Brain pericyte (primary cell): ENCODE results near the gene TNIK.
"Not testable (repeated sequence)": the region's sequence is repeated elsewhere in the genome, so short reads cannot be mapped to it uniquely, and the experiment has no call there.

Source experiments
- DNase-seq: peaks from one replicate; pipeline ENCODE4 v3.0.0-alpha.2; 2012; ENCODE audit warnings: low read depth, low spot score

Gene TNIK

GRCh38 chr3:171469376-171469775 lies 9.2 kb upstream of the TNIK start:
- no peak for DNase-seq

GRCh38 chr3:171468296-171468906 lies 8.2 kb upstream of the TNIK start:
- no peak for DNase-seq

GRCh38 chr3:171465763-171466162 lies 5.6 kb upstream of the TNIK start:
- DNase-seq: no peak

GRCh38 chr3:171464462-171464861 lies 4.3 kb upstream of the TNIK start:
- DNase-seq: no peak

GRCh38 chr3:171462224-171462623 lies 2.0 kb upstream of the TNIK start:
- DNase-seq: no peak

- no peak for DNase-seq
These were observed 1.3 kb upstream of the TNIK start for GRCh38 chr3:171461525-171461917.

GRCh38 chr3:171460725-171461524 lies 720 bp upstream of the TNIK start:
- no peak for DNase-seq

GRCh38 chr3:171459137-171459941 lies 866 bp downstream of the TNIK start:
- DNase-seq: no peak

GRCh38 chr3:171458864-171459136 lies 1.4 kb downstream of the TNIK start:
- DNase-seq: no peak

GRCh38 chr3:171458071-171458863 lies 1.9 kb downstream of the TNIK start:
- DNase-seq: no peak

- DNase-seq: no peak
These were observed 2.6 kb downstream of the TNIK start for GRCh38 chr3:171457607-171458061.

GRCh38 chr3:171456765-171457606 lies 3.2 kb downstream of the TNIK start:
- no peak for DNase-seq

- no peak for DNase-seq
These were observed 4.3 kb downstream of the TNIK start for GRCh38 chr3:171455603-171456550.

- no peak for DNase-seq
These were observed 6.2 kb downstream of the TNIK start for GRCh38 chr3:171454041-171454440.

GRCh38 chr3:171453180-171453886 lies 6.9 kb downstream of the TNIK start:
- no peak for DNase-seq

GRCh38 chr3:171452328-171452727 lies 7.9 kb downstream of the TNIK start:
- DNase-seq: no peak

- DNase-seq: no peak
These were observed 8.3 kb downstream of the TNIK start for GRCh38 chr3:171451915-171452314.

- not testable (repeated sequence) for DNase-seq
These were observed 12.7 kb downstream of the TNIK start for GRCh38 chr3:171447579-171447891.
